ENCODE results near the gene TSEN15. TPM values are rescaled to one million over a fixed set of nuclear protein-coding genes. Genes with fewer than 3 reads are reported as not detected.

TSEN15 gene
- total RNA-seq, 1 experiment from 2014 or later, result 31.1 TPM

GRCh38 chr1:184032306-184032929 lies 19.1 kb upstream of the TSEN15 start:
- H3K9me3 ChIP-seq (ENCODE audit: control insufficient read depth in 1 of 2, insufficient read depth in 1 of 2, low read depth in 1 of 2, low read length in 2 of 2), result no peaks in the 10 kb centered on the region
- no peaks in the 10 kb centered on the region for H3K36me3 ChIP-seq (ENCODE audit: control insufficient read depth in 1 of 2, insufficient read depth in 2 of 2, low read length in 2 of 2)
- no peaks in the 10 kb centered on the region for H4K20me1 ChIP-seq (ENCODE audit: insufficient read depth)
- no peaks in the 10 kb centered on the region for H3K9me2 ChIP-seq (ENCODE audit: insufficient read depth)
- CTCF ChIA-PET, result no interaction called here
- no peaks in the 10 kb centered on the region for H3K27me3 ChIP-seq (ENCODE audit: insufficient read depth, low read length)
- H3K4me2 ChIP-seq (ENCODE audit: low read length), result no peak overlapping the region
- no peak for TF ChIP-seq ZFX (IDR thresholded peaks at IDR 0.05)
- no peak for TF ChIP-seq CTCF (IDR thresholded peaks at IDR 0.05 in 2 of 3, conservative IDR thresholded peaks at IDR 0.05 in 1 of 3; ENCODE audit: borderline replicate concordance in 1 of 3, insufficient read depth in 1 of 3, low read depth in 2 of 3, low read length in 2 of 3)
- TF ChIP-seq SP1 (IDR thresholded peaks at IDR 0.05; ENCODE audit: low read depth), result no peak
- no peak for TF ChIP-seq CEBPB (IDR thresholded peaks at IDR 0.05; ENCODE audit: low read depth)
- no peak for TF ChIP-seq ZNF274 (IDR thresholded peaks at IDR 0.05; ENCODE audit: low read depth, low read length)
- TF ChIP-seq YY1 (IDR thresholded peaks at IDR 0.05; ENCODE audit: extremely low read depth, insufficient replicate concordance, low read depth, low read length), result no peak
- no peak for TF ChIP-seq POLR2A (IDR thresholded peaks at IDR 0.05; ENCODE audit: borderline replicate concordance, extremely low read depth, insufficient read depth, insufficient read length)
- TF ChIP-seq EZH2phosphoT487 (IDR thresholded peaks at IDR 0.05; ENCODE audit: borderline replicate concordance), result no peak
- no peak for TF ChIP-seq TCF7L2 (IDR thresholded peaks at IDR 0.05; ENCODE audit: borderline replicate concordance, extremely low read depth, insufficient read depth, insufficient read length)
- no peak for TF ChIP-seq SRF (IDR thresholded peaks at IDR 0.05; ENCODE audit: low read depth)
- TF ChIP-seq ZBTB33 (IDR thresholded peaks at IDR 0.05; ENCODE audit: extremely low read depth, insufficient replicate concordance, low read length), result no peak
- no peak for TF ChIP-seq JUND (IDR thresholded peaks at IDR 0.05)
- no peak for TF ChIP-seq CBX3 (IDR thresholded peaks at IDR 0.05; ENCODE audit: low read depth)
- TF ChIP-seq EZH2 (IDR thresholded peaks at IDR 0.05), result no peak
- TF ChIP-seq REST (IDR thresholded peaks at IDR 0.05; ENCODE audit: low read depth), result no peak
- no peak for TF ChIP-seq FOSL1 (IDR thresholded peaks at IDR 0.05; ENCODE audit: low read depth)
- no peak for TF ChIP-seq RAD21 (IDR thresholded peaks at IDR 0.05; ENCODE audit: low read depth)
- H3K9ac ChIP-seq (ENCODE audit: low read length), result no peak overlapping the region
- H3K4me1 ChIP-seq (ENCODE audit: control insufficient read depth in 1 of 2, insufficient read depth in 2 of 2, low read length in 2 of 2), result no peaks in the 10 kb centered on the region
- no peak for ATAC-seq
- no peaks in the 10 kb centered on the region for H3K79me2 ChIP-seq (ENCODE audit: insufficient read depth, low read length)
- RAD21 ChIA-PET (ENCODE audit: low non-redundant PET in 1 of 2, low total read pairs in 2 of 2, uncharacterized antibody in 2 of 2, unreplicated experiment in 2 of 2), result no interaction called here
- POLR2A ChIA-PET, result no interaction called here
- intact Hi-C loops (cut with micrococcal nuclease), result no loop called here
- H3K27ac ChIP-seq (ENCODE audit: low read depth, low read length), result no peak overlapping the region
- BruUV-seq (replicated peaks), result no TSS peak
- no peak overlapping the region for H2AFZ ChIP-seq (ENCODE audit: low read depth, low read length, poor library complexity, severe bottlenecking)
- DNase-seq (ENCODE audit: low read depth, low spot score), result no peak
- H3K4me3 ChIP-seq (replicated peaks in 1 of 2; ENCODE audit: low read depth in 1 of 2, low read length in 2 of 2), result no peak overlapping the region
